Kidney tubule cell (primary cell): ENCODE results near the gene EPN3.

Experiments used
- DNase-seq: peaks from one replicate; pipeline ENCODE4 v3.0.0-alpha.2; 2018; ENCODE audit warnings: low spot score

EPN3 gene

DNA sequence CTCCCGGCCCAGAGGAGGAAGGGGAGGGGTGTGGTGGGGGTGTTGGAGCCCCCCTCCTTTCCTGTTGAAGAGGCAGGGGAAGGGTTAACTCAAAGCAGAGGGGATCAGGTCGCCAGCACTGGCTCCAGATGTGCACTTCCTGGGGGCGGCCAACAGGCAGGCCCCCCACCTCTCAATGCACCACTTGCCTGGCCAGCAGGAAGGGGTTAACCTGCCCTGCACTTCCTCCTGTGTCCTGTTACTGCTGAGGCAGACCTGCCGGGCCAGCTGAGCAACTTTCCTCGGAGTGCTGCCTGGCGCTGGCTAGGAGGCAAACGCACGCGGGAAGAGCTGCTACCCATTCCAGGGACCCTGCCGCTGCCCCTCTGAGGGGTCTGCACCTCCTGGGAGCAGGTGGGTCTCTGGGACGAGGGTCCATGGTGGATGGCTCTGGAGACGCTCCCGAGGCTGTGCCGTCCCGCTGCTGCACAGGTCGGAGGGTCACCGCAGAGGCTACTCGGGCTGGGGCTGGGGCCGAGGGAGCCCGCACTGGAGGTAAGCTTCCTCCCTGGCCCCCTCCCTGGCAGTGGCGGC, at the start of gene EPN3:
TSS of gene EPN3 (plus strand) at position 284 of the 573 bp plus-strand sequence. CDS start 3,822 bp downstream, outside the sequence.
- peak; percentile 41 for DNase-seq

GRCh38 chr17:50483266-50483665, 49.3 kb upstream of the EPN3 start:
- no peak for DNase-seq

- DNase-seq: no peak
Measured at GRCh38 chr17:50484386-50485155, 48.0 kb upstream of the EPN3 start.

- peak; percentile 61 for DNase-seq
Measured at GRCh38 chr17:50487213-50488096, 45.1 kb upstream of the EPN3 start.

DNA sequence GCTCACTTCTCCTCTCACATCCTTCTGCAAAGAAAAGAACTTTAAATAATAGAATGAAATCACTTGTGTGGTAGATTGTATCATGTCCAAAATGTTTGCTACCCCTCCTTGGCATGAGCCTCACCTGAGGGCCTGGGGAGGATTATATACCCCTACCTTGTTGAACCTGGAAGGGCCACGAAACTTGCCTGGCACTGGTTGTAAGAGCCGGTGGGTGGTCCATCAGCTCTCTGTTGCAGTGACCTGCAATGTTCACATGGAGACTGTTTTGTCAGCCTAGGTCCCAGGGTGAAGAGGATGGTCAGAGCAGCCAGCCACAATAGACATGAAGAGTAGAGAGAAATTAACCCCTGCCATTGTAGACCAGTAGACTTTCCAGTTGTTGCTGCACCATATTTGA, 43.7 kb upstream of the EPN3 start:
- DNase-seq: no peak

- DNase-seq: no peak
Measured at GRCh38 chr17:50491505-50491904, 41.0 kb upstream of the EPN3 start.

DNA sequence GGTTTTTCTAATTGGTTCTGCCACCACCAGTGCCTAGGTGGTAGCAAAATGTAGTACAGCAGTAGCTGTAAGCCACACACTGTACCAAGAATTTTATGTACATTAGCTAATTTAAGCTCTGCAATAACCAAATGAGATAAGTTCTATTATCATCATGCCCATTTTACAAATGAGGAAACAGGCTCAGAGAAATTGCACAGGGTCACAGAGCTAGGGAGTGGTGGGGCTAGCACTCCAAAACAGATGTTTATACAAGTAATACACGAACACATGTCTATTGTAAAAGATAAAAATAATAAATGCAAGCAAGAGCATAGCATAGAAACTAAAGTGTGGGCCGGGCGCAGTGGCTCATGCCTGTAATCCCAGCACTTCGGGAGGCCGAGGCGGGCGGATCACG, 40.3 kb upstream of the EPN3 start:
- no peak for DNase-seq

- DNase-seq: no peak
Measured at GRCh38 chr17:50493744-50494143, 38.8 kb upstream of the EPN3 start.

- no peak for DNase-seq
Measured at GRCh38 chr17:50495217-50495823, 37.2 kb upstream of the EPN3 start.

GRCh38 chr17:50495918-50496317, 36.6 kb upstream of the EPN3 start:
- DNase-seq: no peak

- peak; percentile 72 for DNase-seq
Measured at GRCh38 chr17:50498021-50498874, 34.3 kb upstream of the EPN3 start.

DNA sequence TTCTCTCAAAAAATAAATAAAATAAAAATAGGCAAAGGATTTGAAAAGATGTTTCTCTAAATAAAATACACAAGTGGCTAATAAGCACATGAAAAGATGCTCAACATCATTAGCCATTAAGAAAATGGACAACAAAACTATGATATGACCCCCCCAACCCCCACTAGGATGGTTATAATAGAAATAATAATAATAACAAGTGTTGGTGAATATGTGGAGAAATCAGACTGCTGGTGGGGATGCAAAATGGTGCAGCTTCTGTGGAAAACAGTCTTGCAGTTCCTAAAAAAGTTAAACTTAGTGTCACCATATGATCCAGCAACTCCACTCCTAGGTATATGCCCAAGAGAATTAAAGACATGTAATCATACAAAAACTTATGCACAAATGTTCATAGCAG, 33.3 kb upstream of the EPN3 start:
- DNase-seq: no peak

DNA sequence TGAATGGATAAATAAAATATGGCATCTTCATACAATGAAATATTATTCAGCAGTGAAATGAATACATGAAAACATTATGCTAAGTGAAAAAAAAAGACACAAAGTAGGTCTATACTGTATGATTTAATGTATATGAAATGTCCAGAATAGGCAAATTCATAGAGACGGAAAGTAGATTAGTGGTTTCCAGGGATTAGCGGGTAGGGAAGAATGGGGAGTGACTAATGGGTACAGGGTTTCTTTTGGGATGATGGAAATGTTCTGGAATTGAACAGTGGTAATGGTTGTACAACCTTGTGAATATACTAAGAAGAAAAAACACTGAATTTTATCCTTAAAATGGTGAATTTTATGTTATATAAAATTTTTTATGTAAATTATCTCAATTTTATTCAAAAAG, 32.8 kb upstream of the EPN3 start:
- no peak for DNase-seq

DNA sequence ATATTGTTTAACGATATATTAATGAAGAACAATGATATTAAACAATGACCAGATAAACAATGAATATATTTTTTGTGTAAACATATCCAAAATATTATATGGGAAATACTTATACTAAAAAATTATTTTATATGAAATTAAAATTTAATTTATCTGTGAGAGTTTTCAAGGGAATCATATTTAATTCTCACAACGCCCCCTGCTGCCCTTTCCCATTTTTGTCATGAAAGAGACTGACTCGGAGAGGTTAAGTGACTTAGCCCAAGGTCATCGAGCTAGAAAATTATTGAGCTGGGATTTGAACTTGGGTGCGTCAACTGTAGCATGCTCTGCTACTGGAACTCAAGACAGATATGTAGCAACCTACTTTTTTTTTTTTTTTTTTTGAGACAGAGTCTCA, 31.5 kb upstream of the EPN3 start:
- DNase-seq: no peak

- DNase-seq: no peak
Measured at GRCh38 chr17:50502301-50502990, 30.1 kb upstream of the EPN3 start.

DNA sequence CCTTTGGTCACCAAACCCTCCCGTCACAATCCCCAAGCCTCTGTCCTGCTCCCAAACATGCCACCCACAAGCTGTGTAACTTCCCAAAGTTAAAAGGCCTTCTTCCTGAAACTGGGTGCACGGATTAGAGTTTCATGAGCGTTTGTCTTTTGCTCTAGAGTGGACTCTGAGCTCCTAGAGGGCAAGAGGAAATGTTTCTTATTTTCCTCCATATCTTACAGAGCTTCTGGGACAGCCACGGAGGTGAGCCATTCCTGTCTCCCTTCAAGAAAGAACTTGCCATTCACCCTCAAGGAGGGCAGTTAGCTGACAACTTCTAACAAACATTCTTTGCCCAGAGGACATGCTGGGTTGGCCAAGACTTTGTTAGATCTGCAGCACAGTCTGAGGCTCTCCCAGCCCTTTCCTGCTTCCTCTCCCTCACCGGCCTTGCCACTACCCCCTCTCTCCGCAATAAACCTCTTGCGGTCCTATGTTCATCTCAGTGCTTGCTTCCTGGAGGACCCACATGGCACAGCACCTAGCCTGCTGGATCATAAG, 26.9 kb upstream of the EPN3 start:
- no peak for DNase-seq

DNA sequence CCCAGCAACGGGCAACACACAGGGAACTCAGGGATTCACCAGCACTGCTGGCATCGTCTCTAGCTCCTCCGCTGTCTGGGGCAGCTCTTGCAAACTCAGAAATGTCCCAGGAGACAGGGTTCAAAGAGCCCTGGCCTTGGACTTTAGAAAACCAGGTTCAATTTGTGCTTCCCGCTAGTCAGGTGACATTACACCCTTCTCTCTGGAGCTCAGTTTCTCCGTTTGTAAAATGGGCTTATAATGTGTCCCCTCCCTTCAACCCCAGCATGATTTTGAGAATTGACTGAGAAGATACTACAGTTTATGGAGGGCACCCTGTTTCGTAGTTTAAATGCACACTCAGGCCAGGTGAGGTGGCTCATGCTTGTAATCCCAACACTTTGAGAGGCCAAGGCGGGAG, 26.2 kb upstream of the EPN3 start:
- no peak for DNase-seq

DNA sequence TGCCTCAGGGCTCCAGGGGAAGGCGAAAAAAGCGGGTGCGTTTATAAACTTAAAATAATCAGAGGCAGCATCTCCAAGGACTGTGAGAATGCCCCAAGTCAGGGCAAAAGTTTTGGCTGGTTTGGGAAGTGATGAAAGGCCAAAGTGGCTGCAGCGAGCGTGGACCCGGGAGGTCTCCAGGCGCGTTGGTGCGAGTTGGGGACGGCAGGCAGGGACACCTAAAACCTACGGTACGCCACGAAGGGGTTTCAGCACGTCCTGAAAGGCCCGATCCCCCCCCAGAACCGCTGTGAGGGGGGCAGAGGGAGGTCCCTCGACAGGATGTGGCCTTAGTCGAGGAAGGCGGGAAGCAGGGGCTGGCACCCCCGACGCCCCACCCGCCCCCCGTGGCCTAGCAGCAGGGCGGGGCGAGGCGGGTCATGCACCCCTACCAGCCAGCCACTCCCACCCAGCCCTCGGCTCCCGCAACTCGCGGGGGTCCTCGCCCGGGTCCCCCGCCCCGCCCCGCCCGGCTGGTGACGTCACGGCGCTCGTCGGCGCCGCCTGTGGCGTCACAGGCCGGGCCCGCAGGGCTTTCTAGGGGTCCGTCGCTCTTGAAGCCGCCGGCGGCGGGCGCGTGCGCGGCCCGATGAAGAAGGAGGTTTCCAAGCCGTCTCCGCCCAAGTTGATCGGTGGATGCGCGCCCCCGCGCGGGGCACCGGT, 24.5 kb upstream of the EPN3 start, which contains the start of gene MYCBPAP:
TSS of gene MYCBPAP (plus strand) at position 569 of the 702 bp plus-strand sequence. CDS start 236 bp downstream, outside the sequence.
- DNase-seq: peak; percentile 57

DNA sequence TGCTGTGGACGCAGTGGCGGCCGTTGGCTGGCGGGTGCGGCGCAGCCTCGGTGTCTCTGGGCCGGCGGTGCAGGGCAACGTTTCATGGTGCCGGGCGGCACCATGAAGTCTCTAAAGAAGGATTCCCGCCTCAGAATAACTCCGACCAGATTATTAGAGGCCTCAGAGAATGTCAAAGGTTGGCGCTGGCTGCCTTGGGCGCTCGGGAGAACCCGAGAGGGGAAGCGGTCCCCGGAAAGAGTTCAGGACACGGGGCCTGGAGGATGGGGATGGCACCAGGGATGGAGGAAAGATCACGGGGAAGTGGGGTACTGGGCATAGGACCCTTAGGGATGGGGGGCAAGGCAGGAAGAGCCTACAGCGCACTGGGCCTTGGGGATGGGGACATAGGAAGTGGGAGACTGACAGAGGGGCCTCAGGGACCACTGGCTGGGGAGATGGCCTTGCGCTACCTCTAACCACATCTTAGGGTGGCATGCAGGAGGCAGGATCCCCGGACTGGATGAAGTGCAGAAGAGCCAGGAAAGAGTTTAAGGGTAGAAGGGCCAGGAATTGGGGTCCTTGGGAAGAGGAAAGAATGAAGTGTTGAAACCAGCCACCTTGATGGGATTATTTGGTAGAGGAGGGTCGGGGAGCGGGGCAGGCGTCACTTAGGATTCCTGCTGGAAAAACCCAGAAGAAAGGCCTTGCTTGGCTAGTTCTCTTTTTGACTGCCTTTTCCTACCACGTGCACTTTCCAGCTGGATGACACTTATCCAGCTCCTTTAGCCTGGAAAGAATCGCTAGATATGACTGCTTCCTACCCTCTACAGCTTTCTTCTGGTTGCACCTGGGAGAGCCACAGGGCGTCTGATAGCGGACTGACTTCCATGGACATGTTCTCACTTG, 23.7 kb upstream of the EPN3 start:
- DNase-seq: no peak
